ENCODE data around the gene ATP5PD. TPM values are rescaled to one million over a fixed set of nuclear protein-coding genes. Genes with fewer than 3 reads are reported as not detected.

Gene ATP5PD
- total and polyA plus RNA-seq, 2 of the 13 experiments (the other 11 are each of a cell fraction or from before 2014, with no cell fraction given), result 158 to 428 TPM

GRCh38 chr17:75036643-75037268 lies 10.0 kb downstream of the ATP5PD start (continued):
- no peak for TF ChIP-seq MAZ (IDR thresholded peaks at IDR 0.05; ENCODE audit: borderline replicate concordance, low read depth, low read length)
- TF ChIP-seq MAZ (CRISPR knock-in tag; IDR thresholded peaks at IDR 0.05; ENCODE audit: low read depth), result no peak
- TF ChIP-seq, protein P1, sequence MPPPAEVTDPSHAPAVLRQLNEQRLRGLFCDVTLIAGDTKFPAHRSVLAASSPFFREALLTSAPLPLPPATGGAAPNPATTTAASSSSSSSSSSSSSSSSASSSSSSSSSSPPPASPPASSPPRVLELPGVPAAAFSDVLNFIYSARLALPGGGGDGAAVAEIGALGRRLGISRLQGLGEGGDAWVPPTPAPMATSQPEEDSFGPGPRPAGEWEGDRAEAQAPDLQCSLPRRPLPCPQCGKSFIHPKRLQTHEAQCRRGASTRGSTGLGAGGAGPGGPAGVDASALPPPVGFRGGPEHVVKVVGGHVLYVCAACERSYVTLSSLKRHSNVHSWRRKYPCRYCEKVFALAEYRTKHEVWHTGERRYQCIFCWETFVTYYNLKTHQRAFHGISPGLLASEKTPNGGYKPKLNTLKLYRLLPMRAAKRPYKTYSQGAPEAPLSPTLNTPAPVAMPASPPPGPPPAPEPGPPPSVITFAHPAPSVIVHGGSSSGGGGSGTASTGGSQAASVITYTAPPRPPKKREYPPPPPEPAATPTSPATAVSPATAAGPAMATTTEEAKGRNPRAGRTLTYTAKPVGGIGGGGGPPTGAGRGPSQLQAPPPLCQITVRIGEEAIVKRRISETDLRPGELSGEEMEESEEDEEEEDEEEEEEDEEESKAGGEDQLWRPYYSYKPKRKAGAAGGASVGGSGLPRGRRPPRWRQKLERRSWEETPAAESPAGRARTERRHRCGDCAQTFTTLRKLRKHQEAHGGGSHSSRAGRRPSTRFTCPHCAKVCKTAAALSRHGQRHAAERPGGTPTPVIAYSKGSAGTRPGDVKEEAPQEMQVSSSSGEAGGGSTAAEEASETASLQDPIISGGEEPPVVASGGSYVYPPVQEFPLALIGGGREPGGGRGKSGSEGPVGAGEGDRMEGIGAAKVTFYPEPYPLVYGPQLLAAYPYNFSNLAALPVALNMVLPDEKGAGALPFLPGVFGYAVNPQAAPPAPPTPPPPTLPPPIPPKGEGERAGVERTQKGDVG (CRISPR knock-in tag; IDR thresholded peaks at IDR 0.05; ENCODE audit: borderline replicate concordance), result peak; percentile 93; the same call in 1 of the 2 replicates
- no peak for TF ChIP-seq MIER2 (CRISPR knock-in tag; IDR thresholded peaks at IDR 0.05)
- no peak for TF ChIP-seq USF2 (IDR thresholded peaks at IDR 0.05; ENCODE audit: low read depth, low read length)
- no peak for TF ChIP-seq USF2 (CRISPR knock-in tag; IDR thresholded peaks at IDR 0.05; ENCODE audit: borderline replicate concordance)
- no peak for TF ChIP-seq HMGXB4 (CRISPR knock-in tag; IDR thresholded peaks at IDR 0.05; ENCODE audit: borderline replicate concordance in 1 of 2, low read depth in 1 of 2)
- no peak for TF ChIP-seq JDP2 (CRISPR knock-in tag; IDR thresholded peaks at IDR 0.05; ENCODE audit: borderline replicate concordance)
- TF ChIP-seq ZNF414 (CRISPR knock-in tag; IDR thresholded peaks at IDR 0.05), result no peak
- no peak for TF ChIP-seq RAD51 (IDR thresholded peaks at IDR 0.05; ENCODE audit: borderline replicate concordance)
- TF ChIP-seq RARG (CRISPR knock-in tag; IDR thresholded peaks at IDR 0.05; ENCODE audit: low read depth), result no peak
- TF ChIP-seq EHMT2 (IDR thresholded peaks at IDR 0.05; ENCODE audit: borderline replicate concordance, low read depth, low read length), result no peak
- no peak for TF ChIP-seq ZNF431 (CRISPR knock-in tag; IDR thresholded peaks at IDR 0.05; ENCODE audit: borderline replicate concordance, low read depth)
- no peak for TF ChIP-seq ISX (CRISPR knock-in tag; conservative IDR thresholded peaks at IDR 0.05)
- TF ChIP-seq BHLHE40 (IDR thresholded peaks at IDR 0.05; ENCODE audit: low read length), result no peak
- TF ChIP-seq ZNF343 (CRISPR knock-in tag; IDR thresholded peaks at IDR 0.05), result no peak
- peak; percentile 30; the same call in 1 of the 2 replicates for TF ChIP-seq ZMYM3 (CRISPR knock-in tag; IDR thresholded peaks at IDR 0.05)
- TF ChIP-seq, protein P2, sequence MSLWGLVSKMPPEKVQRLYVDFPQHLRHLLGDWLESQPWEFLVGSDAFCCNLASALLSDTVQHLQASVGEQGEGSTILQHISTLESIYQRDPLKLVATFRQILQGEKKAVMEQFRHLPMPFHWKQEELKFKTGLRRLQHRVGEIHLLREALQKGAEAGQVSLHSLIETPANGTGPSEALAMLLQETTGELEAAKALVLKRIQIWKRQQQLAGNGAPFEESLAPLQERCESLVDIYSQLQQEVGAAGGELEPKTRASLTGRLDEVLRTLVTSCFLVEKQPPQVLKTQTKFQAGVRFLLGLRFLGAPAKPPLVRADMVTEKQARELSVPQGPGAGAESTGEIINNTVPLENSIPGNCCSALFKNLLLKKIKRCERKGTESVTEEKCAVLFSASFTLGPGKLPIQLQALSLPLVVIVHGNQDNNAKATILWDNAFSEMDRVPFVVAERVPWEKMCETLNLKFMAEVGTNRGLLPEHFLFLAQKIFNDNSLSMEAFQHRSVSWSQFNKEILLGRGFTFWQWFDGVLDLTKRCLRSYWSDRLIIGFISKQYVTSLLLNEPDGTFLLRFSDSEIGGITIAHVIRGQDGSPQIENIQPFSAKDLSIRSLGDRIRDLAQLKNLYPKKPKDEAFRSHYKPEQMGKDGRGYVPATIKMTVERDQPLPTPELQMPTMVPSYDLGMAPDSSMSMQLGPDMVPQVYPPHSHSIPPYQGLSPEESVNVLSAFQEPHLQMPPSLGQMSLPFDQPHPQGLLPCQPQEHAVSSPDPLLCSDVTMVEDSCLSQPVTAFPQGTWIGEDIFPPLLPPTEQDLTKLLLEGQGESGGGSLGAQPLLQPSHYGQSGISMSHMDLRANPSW (CRISPR knock-in tag; IDR thresholded peaks at IDR 0.05; ENCODE audit: borderline replicate concordance), result no peak
